ENCODE measurements around the gene PTPN9. TPM values are rescaled to one million over a fixed set of nuclear protein-coding genes. Genes with fewer than 3 reads are reported as not detected.
"Not testable (repeated sequence)": the region's sequence is repeated elsewhere in the genome, so short reads cannot be mapped to it uniquely, and the experiment has no call there.

PTPN9 gene
- polyA plus RNA-seq, 1 donor (not counting 4 experiments of a cell fraction or from before 2014, with no cell fraction given), result 34.7 TPM

DNA sequence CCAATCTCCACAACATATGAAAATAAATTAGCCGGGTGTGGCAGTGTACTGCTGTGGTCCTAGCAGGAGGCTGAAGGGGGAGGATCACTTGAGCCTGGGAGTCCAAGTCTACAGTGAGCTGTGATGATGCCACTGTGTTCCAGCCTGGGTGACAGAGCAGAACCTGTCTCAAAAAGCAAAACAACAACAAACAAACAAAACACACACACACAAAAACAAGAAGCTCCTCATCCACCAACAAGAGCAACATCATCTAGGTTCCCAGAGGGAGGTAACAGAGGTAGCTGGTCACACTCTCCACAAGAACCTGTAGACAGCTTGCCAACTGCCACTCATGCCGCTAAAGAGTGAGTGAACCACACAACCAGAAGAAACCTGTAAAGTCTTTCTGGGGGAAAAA is 34.8 kb downstream of the PTPN9 start:
- H4K20me1 ChIP-seq (ENCODE audit: control insufficient read depth, extremely low read depth, insufficient read depth, low read length), result peaks cover 2% of the 10 kb centered on the region

DNA sequence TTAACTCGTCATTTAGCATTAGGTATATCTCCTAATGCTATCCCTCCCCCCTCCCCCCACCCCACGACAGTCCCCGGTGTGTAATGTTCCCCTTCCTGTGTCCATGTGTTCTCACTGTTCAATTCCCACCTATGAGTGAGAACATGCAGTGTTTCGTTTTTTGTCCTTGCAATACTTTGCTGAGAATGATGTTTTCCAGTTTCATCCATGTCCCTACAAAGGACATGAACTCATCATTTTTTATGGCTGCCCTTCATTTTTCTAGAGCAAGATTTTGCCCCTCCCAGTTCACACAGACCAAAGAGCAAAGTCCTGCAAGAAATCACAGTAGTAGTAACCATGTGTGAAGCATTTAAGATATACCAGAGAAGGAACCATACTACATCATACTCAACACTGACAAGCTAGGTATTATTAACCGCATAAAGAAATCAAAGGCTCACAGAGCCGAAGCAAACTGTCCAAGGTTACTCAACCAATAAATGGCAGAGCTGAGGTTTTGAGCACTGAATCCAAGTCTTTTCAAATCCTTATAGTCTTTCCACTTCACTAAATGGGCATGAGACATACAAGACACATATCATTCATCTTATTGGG is 36.1 kb downstream of the PTPN9 start:
- FAIRE-seq, result not testable (repeated sequence)

More for the DNA sequence above, 34.8 kb downstream of the PTPN9 start:
- H3K4me2 ChIP-seq (ENCODE audit: control insufficient read depth, extremely low read depth, insufficient read depth, low read depth, low read length), result no peak overlapping the region
- H3K36me3 ChIP-seq (ENCODE audit: control insufficient read depth in 2 of 2, extremely low read depth in 1 of 2, insufficient read depth in 2 of 2, low read length in 2 of 2), result peaks cover 3% of the 10 kb centered on the region in 2 experiments
- H3K27me3 ChIP-seq (ENCODE audit: control insufficient read depth, extremely low read depth, insufficient read depth, low read length), result no peaks in the 10 kb centered on the region
- TF ChIP-seq EZH2 (IDR thresholded peaks at IDR 0.05; ENCODE audit: low read length), result no peak
- TF ChIP-seq, protein P1, sequence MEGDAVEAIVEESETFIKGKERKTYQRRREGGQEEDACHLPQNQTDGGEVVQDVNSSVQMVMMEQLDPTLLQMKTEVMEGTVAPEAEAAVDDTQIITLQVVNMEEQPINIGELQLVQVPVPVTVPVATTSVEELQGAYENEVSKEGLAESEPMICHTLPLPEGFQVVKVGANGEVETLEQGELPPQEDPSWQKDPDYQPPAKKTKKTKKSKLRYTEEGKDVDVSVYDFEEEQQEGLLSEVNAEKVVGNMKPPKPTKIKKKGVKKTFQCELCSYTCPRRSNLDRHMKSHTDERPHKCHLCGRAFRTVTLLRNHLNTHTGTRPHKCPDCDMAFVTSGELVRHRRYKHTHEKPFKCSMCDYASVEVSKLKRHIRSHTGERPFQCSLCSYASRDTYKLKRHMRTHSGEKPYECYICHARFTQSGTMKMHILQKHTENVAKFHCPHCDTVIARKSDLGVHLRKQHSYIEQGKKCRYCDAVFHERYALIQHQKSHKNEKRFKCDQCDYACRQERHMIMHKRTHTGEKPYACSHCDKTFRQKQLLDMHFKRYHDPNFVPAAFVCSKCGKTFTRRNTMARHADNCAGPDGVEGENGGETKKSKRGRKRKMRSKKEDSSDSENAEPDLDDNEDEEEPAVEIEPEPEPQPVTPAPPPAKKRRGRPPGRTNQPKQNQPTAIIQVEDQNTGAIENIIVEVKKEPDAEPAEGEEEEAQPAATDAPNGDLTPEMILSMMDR (optimal IDR thresholded peaks at IDR 0.05 in 1 of 3, IDR thresholded peaks at IDR 0.05 in 1 of 3, conservative IDR thresholded peaks at IDR 0.05 in 1 of 3; ENCODE audit: extremely low read depth in 1 of 3, insufficient read depth in 2 of 3, low read length in 3 of 3), result no peak
- peaks cover 51% of the 10 kb centered on the region for H3K79me2 ChIP-seq (ENCODE audit: control insufficient read depth, insufficient read depth, low read length)
- H3K4me1 ChIP-seq (ENCODE audit: control insufficient read depth, extremely low read depth, insufficient read depth, low read length), result no peaks in the 10 kb centered on the region
- no peak overlapping the region for H3K9ac ChIP-seq (ENCODE audit: control insufficient read depth, extremely low read depth, insufficient read depth, low read length)
- H3K4me3 ChIP-seq (ENCODE audit: control insufficient read depth in 2 of 3, extremely low read depth in 1 of 3, insufficient read depth in 2 of 3, low read depth in 1 of 3, low read length in 3 of 3), result no peak overlapping the region
- FAIRE-seq (no peak), DNase-seq (ENCODE audit: low read depth, low spot score) (no peak)
- H3K27ac ChIP-seq (ENCODE audit: control insufficient read depth, insufficient read depth, low read length), result no peak overlapping the region
- dilution Hi-C loops (cut with MboI; ENCODE audit: extremely low pct_ligation_motif_present, low sequenced_read_pairs), result no loop called here
- H3K9me1 ChIP-seq (ENCODE audit: control insufficient read depth, extremely low read depth, insufficient read depth, low read length), result no peaks in the 10 kb centered on the region
- no peaks in the 10 kb centered on the region for H3K9me3 ChIP-seq (ENCODE audit: control insufficient read depth, low read depth, low read length)
- H2AFZ ChIP-seq (ENCODE audit: control insufficient read depth, low read length), result no peak overlapping the region

DNA sequence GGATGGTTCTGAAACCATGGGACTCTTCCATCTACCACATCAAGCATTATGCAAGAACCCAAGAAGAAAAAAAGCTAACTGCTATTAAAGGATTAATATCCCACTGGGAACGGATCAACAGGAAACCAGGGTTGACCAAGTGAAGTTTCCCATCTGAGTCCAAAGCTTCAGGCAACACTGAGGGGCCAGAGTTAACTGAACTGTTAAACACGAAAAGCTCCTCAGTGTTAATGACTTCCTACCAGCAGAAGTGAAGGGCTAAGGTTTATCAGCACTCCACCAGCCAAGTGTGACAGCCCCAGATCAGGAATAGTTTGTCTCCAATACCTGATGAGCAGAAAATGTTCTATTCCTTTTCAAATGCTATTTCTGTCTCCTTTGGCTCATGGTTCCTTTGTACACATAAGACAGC is 36.7 kb downstream of the PTPN9 start:
- Histone ChIP-seq H3K79me2 (ENCODE audit: control insufficient read depth, insufficient read depth, low read length) (peaks cover 51% of the 10 kb centered on the region), H3K4me1 (ENCODE audit: control insufficient read depth, extremely low read depth, insufficient read depth, low read length) (no peaks in the 10 kb centered on the region), H3K9me1 (ENCODE audit: control insufficient read depth, extremely low read depth, insufficient read depth, low read length) (no peaks in the 10 kb centered on the region), H3K27me3 (ENCODE audit: control insufficient read depth, extremely low read depth, insufficient read depth, low read length) (no peaks in the 10 kb centered on the region), H3K4me3 (ENCODE audit: control insufficient read depth in 2 of 3, extremely low read depth in 1 of 3, insufficient read depth in 2 of 3, low read depth in 1 of 3, low read length in 3 of 3) (no peak overlapping the region), H2AFZ (ENCODE audit: control insufficient read depth, low read length) (no peak overlapping the region), H4K20me1 (ENCODE audit: control insufficient read depth, extremely low read depth, insufficient read depth, low read length) (peaks cover 2% of the 10 kb centered on the region), H3K9ac (ENCODE audit: control insufficient read depth, extremely low read depth, insufficient read depth, low read length) (no peak overlapping the region), H3K4me2 (ENCODE audit: control insufficient read depth, extremely low read depth, insufficient read depth, low read depth, low read length) (no peak overlapping the region), H3K27ac (ENCODE audit: control insufficient read depth, insufficient read depth, low read length) (no peak overlapping the region), H3K9me3 (ENCODE audit: control insufficient read depth, low read depth, low read length) (no peaks in the 10 kb centered on the region), H3K36me3 (ENCODE audit: control insufficient read depth in 2 of 2, extremely low read depth in 1 of 2, insufficient read depth in 2 of 2, low read length in 2 of 2) (peaks cover 3% of the 10 kb centered on the region in 2 experiments)
- TF ChIP-seq EZH2 (IDR thresholded peaks at IDR 0.05; ENCODE audit: low read length), result no peak
- TF ChIP-seq, protein P1 (optimal IDR thresholded peaks at IDR 0.05 in 1 of 3, IDR thresholded peaks at IDR 0.05 in 1 of 3, conservative IDR thresholded peaks at IDR 0.05 in 1 of 3; ENCODE audit: extremely low read depth in 1 of 3, insufficient read depth in 2 of 3, low read length in 3 of 3), result no peak
- no peak for DNase-seq (ENCODE audit: low read depth, low spot score)
- dilution Hi-C loops (cut with MboI; ENCODE audit: extremely low pct_ligation_motif_present, low sequenced_read_pairs), result no loop called here
- no peak for FAIRE-seq

More for the DNA sequence above, 36.1 kb downstream of the PTPN9 start:
- H3K79me2 ChIP-seq (ENCODE audit: control insufficient read depth, insufficient read depth, low read length), result peaks cover 52% of the 10 kb centered on the region
- dilution Hi-C loops (cut with MboI; ENCODE audit: extremely low pct_ligation_motif_present, low sequenced_read_pairs); H3K4me3 ChIP-seq (ENCODE audit: control insufficient read depth in 2 of 3, extremely low read depth in 1 of 3, insufficient read depth in 2 of 3, low read depth in 1 of 3, low read length in 3 of 3); H4K20me1 ChIP-seq (ENCODE audit: control insufficient read depth, extremely low read depth, insufficient read depth, low read length); H2AFZ ChIP-seq (ENCODE audit: control insufficient read depth, low read length); H3K9me3 ChIP-seq (ENCODE audit: control insufficient read depth, low read depth, low read length); H3K27me3 ChIP-seq (ENCODE audit: control insufficient read depth, extremely low read depth, insufficient read depth, low read length); H3K36me3 ChIP-seq (ENCODE audit: control insufficient read depth in 2 of 2, extremely low read depth in 1 of 2, insufficient read depth in 2 of 2, low read length in 2 of 2); H3K9ac ChIP-seq (ENCODE audit: control insufficient read depth, extremely low read depth, insufficient read depth, low read length); DNase-seq (ENCODE audit: low read depth, low spot score); H3K9me1 ChIP-seq (ENCODE audit: control insufficient read depth, extremely low read depth, insufficient read depth, low read length); H3K27ac ChIP-seq (ENCODE audit: control insufficient read depth, insufficient read depth, low read length); H3K4me2 ChIP-seq (ENCODE audit: control insufficient read depth, extremely low read depth, insufficient read depth, low read depth, low read length); H3K4me1 ChIP-seq (ENCODE audit: control insufficient read depth, extremely low read depth, insufficient read depth, low read length): not testable (repeated sequence)

Data from keratinocyte (primary cell).